ENCODE measurements around the gene USP22. TPM values are rescaled to one million over a fixed set of nuclear protein-coding genes. Genes with fewer than 3 reads are reported as not detected.
"Not testable (repeated sequence)": the region's sequence is repeated elsewhere in the genome, so short reads cannot be mapped to it uniquely, and the experiment has no call there.

USP22 gene
- total RNA-seq, 1 donor from 2014 or later = 378 TPM

DNA sequence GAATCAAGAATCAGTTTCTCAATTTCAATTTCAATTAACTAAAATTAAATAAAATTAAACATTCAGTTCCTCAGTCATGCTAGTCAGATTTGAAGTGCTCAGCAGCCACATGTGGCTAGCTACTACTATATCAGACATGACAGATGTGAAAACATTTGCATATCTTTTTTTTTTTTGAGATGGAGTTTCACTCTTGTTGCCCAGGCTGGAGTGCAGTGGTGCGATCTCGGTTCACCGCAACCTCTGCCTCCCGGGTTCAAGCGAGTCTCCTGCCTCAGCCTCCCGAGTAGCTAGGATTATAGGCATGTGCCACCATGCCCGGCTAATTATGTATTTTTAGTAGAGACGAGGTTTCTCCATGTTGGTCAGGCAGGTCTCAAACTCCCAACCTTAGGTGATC is 10.2 kb upstream of the USP22 start:
- not testable (repeated sequence) for FAIRE-seq; DNase-seq (ENCODE audit: low spot score in 2 of 2)

- no peak for DNase-seq (ENCODE audit: low spot score in 2 of 2)
- no peak for FAIRE-seq
These were observed 6.6 kb upstream of the USP22 start for GRCh38 chr17:21049457-21049856.

DNA sequence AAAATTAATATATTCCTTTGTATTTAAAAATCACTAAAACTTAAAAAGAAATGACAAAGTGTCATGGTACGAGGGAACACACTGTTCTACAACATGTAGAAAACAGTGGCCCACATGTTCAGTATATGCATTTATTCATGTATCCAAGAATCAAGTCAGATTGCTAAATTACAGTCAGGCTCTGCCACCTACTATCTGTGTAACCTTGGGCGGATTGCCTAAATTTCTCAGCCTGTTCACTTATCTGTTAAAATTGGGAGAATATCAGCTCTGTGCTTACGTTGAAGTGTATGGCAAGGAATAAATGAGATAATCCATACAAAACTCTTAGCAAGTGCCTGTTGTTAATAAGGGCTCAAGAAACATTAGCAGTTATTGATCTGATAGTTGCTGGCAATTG is 3.4 kb upstream of the USP22 start:
- DNase-seq (ENCODE audit: low spot score in 2 of 2) (no peak), FAIRE-seq (no peak)

GRCh38 chr17:21044971-21045370 is 2.2 kb upstream of the USP22 start:
- no peak for FAIRE-seq
- no peak for DNase-seq (ENCODE audit: low spot score in 2 of 2)

- DNase-seq (ENCODE audit: low spot score in 2 of 2) (no peak), FAIRE-seq (no peak)
These were observed 753 bp upstream of the USP22 start for GRCh38 chr17:21043296-21044232.

- DNase-seq (ENCODE audit: low spot score in 2 of 2) (peak; percentile 81 to 88), FAIRE-seq (no peak)
These were observed 912 bp downstream of the USP22 start for GRCh38 chr17:21041741-21042457.

GRCh38 chr17:21039839-21040575 is 2.8 kb downstream of the USP22 start:
- no peak for DNase-seq (ENCODE audit: low spot score in 2 of 2)
- FAIRE-seq = no peak

- FAIRE-seq (no peak), DNase-seq (ENCODE audit: low spot score in 2 of 2) (no peak)
These were observed 5.6 kb downstream of the USP22 start for GRCh38 chr17:21037117-21037803.

DNA sequence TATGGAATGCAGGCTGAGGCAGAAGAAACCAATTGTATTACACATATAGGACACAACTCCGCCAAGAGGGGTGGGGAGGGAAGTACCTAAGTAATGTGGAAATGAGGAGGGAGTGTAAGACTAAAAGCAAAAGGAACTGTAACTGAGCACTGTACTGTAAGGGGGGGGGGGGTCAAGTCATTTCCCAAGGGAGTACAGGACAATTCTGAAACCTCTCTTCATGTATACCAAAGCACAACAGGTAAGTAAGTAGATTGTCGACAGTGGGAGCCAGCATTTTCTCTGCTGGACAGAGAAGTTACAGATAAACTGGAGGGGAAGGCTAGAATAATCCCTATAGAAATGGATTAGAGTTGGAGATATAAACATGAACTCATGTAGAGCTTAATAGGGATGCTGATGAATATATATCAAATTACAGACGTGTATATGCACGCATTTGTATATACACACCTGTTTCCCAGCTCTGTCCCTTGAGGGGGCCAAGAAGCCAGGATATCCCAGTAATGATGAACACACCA is 6.4 kb downstream of the USP22 start:
- DNase-seq (ENCODE audit: low spot score in 2 of 2) (no peak), FAIRE-seq (no peak)

DNA sequence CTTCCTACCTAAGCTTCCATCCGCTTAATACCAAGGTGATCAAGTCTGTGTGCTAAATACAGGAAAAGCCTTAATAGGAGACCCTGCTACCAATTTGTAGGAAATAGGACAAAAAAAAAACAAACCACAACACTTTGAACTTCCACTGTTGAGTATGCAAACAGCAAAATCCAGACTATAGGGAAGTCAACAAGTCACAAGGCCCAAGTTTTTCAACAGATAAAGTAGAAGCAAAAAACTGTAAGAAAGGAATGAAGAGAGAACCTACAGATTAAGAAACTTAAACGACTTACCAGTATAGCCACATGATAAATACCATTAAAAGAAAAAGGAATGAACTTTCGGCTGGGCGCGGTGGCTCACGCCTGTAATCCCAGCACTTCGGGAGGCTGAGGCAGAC is 7.4 kb downstream of the USP22 start:
- DNase-seq (ENCODE audit: low spot score in 2 of 2) (no peak), FAIRE-seq (no peak)

DNA sequence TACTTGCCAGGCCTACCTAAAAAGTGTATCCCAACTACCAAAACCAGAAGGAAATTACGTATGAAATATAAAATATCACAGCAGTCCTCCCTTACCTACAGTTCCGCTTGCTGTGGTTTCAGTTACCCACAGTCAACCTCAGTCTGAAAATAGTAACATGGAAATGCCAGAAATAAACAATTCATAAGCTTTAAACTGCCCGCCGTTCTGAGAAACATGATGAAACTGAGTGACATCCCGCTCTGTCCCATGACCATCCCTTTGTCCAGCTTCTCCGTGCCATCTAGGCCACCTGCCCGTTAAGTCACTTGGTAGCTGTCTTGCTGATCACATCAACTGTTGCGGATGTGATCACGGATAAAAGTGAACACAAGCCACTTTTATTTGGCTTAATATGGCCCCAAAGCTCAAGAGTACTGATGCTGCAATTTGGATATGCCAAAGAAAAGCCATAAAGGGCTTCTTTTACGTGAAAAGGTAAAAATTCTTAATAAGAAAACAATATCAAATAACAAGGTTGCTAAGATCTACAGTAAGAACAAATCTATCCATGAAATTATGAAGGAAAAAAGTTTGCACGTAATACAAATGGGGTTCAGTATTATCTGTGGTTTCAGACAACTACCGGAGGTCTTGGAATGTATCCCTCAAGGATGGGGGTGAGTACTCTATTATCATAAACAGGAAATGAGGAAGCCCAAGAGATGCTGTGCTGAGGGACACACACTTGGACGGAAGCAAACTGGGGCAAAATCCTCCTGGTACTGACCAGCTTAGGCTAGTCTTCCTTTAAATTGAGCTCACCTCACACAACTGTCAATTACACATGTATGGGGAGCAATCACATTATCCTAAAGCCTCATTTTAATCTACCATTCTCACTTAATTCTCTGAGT is 8.2 kb downstream of the USP22 start:
- no peak for DNase-seq (ENCODE audit: low spot score in 2 of 2)
- no peak for FAIRE-seq

GRCh38 chr17:21033350-21033749 is 9.5 kb downstream of the USP22 start:
- FAIRE-seq = no peak

GRCh38 chr17:21031756-21032396 is 10.9 kb downstream of the USP22 start:
- FAIRE-seq (no peak), DNase-seq (ENCODE audit: low spot score in 2 of 2) (no peak)

More at GRCh38 chr17:21033350-21033749, 9.5 kb downstream of the USP22 start:
- DNase-seq (ENCODE audit: low spot score in 2 of 2) = no peak

DNA sequence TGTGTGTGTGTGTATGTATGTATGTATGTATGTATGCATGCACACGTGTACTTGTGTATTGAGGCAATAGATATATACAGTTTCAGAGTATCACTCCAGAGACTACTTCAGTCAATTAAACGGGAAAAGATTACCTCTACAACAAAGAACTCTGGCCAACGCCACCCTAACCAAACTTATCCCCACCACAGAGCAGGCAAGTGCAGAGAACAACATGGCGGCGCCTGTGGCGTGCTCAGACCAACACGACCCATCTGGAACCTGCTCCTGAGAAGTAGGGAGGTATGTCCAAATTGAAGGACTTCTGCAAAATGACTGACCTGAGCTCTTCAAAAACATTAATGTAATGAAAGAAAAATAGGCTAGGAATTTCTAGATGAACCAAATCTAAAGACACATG is 12.4 kb downstream of the USP22 start:
- DNase-seq (ENCODE audit: low spot score in 2 of 2) = no peak
- no peak for FAIRE-seq

- no peak for FAIRE-seq
These were observed 13.3 kb downstream of the USP22 start for GRCh38 chr17:21029515-21029914.

DNA sequence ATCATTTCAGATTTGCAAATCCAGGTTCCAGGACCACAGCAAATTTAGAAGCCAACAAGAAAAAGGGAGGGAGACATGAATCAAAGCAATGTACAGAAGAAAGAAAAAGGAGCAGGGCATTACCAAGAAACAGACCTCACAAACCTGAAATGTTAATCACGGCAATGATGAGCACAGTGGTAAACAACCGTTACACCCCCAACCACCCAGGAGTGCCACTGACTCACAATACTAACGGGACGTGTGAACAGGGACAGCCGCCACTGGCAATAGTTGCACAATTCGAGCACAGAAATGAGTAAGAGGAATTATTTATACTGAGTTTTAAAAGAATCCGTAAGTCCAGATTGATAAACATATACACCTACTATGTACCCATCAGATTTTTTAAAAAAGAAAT is 13.8 kb downstream of the USP22 start:
- no peak for DNase-seq (ENCODE audit: low spot score in 2 of 2)

More at GRCh38 chr17:21029515-21029914, 13.3 kb downstream of the USP22 start:
- DNase-seq (ENCODE audit: low spot score in 2 of 2) = no peak

DNA sequence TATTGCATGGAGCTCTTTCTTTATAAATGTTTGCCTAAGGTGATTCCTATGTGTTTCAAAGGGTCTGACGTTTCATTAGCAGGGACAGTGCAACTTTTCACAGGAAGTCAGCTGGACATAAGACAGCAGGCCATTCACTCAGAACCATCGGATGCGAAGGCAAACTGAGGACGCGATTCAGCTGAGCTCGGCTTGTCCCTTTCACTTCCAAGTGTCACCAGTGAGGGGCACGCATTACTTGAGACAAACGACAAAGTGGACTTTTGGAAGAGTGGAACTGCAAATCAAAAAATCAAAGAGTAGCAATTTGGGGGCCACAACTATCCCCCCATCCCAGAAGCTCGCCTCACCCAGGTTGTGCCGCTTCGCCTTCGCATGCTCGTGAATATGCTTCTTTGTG is 14.6 kb downstream of the USP22 start:
- FAIRE-seq = no peak

More for the DNA sequence above, 13.8 kb downstream of the USP22 start:
- FAIRE-seq = no peak

GRCh38 chr17:21027031-21027430 is 15.8 kb downstream of the USP22 start:
- no peak for FAIRE-seq
- DNase-seq (ENCODE audit: low spot score in 2 of 2) = no peak

More for the DNA sequence above, 14.6 kb downstream of the USP22 start:
- DNase-seq (ENCODE audit: low spot score in 2 of 2) = no peak
